Measurements from ENCODE around the gene SRD5A1. TPM values are rescaled to one million over a fixed set of nuclear protein-coding genes. Genes with fewer than 3 reads are reported as not detected.

Gene SRD5A1, protein sequence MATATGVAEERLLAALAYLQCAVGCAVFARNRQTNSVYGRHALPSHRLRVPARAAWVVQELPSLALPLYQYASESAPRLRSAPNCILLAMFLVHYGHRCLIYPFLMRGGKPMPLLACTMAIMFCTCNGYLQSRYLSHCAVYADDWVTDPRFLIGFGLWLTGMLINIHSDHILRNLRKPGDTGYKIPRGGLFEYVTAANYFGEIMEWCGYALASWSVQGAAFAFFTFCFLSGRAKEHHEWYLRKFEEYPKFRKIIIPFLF
- 18.7 and 20.4 TPM in 2 replicates for total RNA-seq
- 15.3 TPM for polyA plus RNA-seq (2012)

DNA sequence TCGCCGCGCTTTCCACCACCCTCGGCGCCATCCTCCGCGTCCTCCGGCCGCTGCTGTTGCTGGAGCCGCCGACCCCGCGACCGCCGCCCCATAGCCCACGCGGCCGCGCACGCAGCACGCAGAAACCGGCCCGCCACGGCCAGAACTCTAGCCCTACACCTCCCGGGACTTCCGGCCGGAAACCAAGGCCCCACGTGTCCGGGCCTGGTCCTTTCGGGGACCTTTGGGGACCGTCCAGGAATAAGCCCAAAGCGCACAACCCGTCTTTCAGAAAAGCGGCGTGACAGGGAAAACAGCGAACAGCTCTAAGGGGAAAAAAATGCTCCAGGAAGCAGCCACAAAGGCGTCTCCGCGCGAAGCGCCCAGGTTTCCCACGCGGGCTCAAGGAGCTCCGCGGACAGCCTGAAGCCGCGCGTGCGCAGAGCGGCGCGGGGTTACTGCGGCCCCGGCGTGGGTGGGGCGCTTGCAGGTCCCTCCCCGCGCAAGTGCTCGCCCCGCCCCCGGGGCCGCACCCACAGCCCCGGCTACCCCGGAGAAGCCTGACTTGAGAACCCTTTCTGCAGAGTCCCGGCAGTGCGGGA lies at the start of gene SRD5A1, which contains the start of gene NSUN2:
TSS of gene SRD5A1 (plus strand) at position 553 of the 581 bp plus-strand sequence. CDS start 137 bp downstream, outside the sequence.
TSS of gene NSUN2 (minus strand) at position 157 of the 581 bp plus-strand sequence. CDS start at position 92, 65 bp downstream.
- DNase-seq (ENCODE audit: low read depth), result peak; percentile 92

DNA sequence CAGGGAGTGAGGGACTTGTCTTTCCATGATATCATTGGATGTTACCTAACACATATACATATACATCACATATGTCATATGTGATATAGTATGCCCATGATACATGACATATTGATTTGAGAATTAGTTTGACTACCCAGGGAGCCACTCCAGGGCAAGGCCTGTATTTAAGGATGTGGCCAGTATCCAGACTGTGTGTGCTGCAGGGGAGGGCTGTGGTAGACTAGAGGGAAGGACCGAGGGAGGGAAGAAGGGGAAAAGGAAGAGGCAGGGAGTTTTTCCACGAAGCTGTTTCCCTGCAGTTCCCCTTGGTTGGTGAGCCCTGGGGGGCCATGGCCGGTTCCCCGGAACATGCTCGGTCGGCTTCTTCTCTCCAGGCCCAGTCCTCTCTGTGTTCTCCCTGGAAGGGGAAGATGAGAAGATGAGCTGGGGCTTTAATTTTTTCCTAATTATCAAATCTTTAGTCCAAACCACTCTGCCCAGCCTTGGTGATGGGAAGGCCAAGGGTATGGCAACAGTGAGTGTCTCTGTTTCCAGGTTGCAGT lies 49.1 kb upstream of the SRD5A1 start:
- no peak for DNase-seq (ENCODE audit: low read depth)

DNA sequence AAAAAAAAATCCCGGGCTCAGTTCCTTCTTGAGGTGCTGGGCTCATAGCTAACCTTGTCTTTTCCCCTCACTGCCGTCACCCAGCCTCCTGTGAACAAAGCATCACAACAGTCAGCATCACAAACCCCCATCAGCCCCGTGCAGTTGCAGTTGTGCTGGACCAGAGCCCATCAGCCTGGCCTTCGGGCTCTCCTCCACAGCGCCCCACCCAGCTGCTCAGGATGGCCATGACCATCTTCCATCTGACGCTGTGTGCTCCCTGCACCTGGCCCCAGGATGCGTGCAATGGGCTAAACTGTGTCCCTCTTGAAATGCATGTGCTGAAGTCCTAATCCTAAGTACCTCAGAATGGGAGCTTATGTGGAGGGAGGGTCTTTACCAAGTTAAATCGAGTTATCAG lies 48.5 kb upstream of the SRD5A1 start:
- no peak for DNase-seq (ENCODE audit: low read depth)

DNA sequence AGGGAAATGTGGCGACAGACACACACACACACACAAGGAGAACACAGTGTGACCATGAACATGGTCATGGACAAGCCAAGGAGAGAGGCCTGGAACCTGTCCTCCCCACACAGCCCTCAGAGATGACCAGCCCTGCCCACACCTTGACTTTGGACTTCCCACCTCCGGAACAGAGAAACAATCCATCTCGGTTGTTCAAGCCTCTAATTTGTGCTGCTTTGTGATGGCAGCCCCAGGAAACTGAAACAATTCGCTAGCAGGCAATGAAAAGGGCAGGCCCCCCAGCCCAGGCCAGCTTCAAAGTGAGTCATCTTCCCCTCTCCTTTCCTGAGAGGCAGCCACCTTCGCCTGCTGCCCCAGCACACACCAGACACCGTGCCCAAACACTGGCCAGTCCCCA lies 48.1 kb upstream of the SRD5A1 start:
- no peak for DNase-seq (ENCODE audit: low read depth)

DNA sequence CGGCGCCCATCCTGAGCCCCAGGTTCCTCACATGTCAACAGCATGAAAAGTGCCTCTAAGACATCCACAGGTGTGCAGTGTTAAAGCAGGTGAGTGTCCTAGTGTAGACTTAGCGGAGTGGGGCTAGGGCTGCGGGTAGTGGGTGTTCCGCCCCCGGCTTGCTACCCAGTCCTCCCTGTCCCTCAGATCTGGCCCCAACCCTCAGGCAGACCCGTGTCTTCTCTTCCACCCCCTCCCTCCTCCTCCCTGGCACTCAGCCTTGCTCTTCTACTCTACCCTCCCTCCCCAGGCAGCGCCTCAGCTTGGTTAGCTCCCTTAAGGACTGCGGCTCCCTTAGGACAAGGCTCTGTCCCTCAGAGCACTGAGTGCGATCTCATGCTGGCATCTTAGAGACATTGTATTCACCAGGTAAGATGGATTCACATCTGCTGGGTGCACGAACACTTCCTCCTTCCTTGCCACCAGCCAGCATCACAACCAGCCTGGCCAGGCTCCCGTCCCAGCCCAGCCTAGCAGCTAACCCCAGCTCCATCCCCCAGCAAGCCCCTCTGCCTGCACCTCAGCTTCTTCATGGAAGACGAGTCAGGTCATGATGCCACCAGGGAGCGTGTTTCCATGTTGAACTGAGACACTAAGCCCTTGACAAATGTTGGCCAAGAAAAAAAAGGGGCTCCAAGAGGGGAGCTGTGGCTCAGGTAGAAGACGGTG lies 47.1 kb upstream of the SRD5A1 start:
- DNase-seq (ENCODE audit: low read depth), result no peak

DNA sequence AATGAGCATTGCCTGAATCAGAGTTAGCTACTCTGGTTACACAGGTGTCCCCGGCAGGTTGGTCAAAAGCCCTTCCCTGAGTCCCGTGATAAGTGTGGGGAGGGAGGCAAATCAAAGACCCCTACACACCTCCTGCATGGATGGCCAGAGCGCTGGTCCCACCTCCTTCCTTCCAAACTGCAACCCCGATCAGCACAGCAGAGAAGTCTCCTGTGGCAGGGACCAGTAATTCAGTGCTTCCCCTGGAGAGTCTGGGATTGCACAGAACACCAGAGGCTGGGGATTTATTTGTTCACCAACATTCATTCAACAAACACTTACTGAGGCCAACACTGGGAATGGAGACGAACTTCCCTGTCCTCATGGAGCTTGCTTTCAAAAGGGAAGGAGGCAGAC lies 46.6 kb upstream of the SRD5A1 start:
- no peak for DNase-seq (ENCODE audit: low read depth)

DNA sequence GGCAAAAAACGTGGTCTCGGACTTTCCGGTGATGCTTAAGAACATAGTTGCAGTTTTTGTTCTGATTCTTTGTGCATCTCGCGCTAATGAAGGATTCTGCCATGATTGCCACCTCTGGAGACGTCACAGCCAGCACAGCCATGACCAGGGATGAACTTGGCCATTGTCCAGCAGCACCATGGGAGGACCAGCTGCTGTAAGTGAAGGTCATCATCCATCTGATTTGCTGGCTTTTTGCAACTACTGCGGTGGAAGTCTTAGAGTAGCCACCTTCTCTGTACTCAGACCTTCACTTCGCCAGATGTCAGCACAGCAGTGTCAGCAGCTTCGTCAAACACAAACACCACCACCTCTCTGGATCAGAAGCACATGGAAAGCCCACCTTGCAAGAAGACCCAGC lies 46.1 kb upstream of the SRD5A1 start:
- no peak for DNase-seq (ENCODE audit: low read depth)

DNA sequence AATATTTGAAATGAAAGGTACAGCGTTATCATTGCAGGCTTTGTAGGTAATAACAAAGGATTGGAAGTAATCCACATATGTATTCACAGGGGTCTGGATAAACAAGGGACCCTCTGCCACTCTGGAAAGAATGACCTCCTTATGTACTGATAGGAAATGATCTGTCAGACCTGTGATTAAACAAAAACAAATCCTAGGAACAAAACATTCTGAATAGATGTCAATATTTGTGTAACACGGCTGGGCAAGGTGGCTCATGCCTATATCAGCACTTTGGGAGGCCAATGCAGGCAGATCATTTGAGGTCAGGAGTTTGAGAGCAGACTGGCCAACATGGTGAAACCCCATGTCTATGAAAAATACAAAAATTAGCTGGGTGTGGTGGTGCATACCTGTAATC lies 42.7 kb upstream of the SRD5A1 start:
- no peak for DNase-seq (ENCODE audit: low read depth)

DNA sequence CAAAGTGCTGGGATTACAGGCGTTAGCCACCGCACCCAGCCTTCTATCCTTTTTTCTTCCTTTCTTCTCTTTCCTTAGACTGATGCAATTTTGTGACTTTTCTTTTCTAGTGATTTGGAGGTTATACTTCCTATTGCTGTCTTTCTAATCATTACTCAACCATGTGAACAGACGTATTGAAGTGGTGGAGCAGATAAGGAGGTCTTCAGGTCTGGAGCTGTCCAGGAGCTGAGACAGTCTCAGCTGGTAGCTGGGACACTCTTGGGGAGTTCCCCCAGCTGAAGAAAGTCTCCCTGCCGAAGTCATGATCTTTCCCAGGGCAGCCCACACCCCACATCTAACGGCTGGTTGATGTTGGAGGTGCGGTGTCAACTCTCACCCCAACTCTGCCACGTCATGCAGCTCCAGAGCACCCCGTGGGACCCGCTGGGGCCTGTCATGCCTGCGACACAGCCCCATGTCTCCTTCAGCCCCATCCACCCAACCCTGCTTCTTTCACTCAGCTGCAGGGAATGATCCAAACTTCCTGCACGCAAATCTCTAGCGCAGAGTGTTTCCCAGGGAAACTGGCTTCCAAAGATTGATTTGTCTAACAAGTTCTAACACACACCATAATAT lies 41.5 kb upstream of the SRD5A1 start:
- no peak for DNase-seq (ENCODE audit: low read depth)

DNA sequence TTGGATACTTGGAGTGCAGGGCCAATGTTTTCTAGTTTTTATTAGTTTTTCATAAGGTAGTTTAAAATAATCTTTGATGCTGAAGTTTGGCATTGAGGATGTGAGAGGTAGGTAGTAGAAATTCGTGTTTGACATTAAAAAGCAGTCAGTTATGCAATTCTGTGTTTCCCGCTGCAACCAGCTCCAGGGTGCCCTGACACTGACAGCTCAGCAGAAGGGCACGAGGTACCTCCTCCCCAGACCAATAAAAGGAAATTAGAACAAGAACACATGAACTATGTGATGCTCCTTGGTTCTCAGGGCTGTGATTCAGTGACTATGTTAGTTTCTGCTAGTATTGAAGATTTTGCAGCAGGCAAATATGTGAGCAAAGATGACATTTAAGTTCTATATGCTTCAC lies 40.6 kb upstream of the SRD5A1 start:
- DNase-seq (ENCODE audit: low read depth), result no peak

DNA sequence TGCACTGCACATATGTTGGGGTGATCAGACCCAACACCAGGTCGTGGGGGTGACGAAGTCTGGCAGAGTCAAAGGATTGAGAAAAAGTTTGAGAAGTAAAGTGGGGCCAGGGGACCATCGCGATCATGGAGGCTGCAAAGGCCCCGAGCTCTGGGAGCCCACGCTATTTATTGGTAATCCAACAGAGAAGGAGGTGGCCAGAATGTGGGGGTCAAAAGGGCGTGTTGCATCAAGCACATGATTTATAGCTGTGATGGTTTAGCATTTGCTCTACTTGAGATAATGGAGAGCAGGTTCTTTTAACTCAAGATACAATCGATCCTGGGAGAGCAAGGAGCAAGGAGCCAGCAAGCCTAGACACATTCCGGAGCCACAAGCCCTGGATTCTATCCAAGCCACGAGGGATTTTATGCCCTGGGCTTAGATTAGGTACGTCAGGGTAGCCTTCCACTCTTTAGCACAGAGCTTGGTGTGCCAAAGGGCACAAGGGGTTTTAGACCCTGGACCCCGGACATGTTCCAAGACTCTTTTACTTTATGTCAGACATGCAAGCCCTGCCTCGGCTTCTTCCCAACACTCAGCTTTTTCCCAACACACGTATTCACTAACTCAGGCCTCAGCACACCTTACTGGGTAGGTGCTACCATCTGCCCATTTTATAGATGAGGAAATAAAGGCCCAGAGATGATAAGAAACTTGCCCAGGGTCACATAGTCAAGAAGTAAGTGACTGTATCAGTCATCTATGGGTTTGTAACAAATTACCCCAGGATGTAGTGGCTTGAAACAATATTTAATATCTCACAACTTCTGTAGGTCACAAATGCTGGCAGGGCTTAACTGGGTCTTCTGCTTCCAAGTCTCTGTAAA lies 39.9 kb upstream of the SRD5A1 start:
- no peak for DNase-seq (ENCODE audit: low read depth)

DNA sequence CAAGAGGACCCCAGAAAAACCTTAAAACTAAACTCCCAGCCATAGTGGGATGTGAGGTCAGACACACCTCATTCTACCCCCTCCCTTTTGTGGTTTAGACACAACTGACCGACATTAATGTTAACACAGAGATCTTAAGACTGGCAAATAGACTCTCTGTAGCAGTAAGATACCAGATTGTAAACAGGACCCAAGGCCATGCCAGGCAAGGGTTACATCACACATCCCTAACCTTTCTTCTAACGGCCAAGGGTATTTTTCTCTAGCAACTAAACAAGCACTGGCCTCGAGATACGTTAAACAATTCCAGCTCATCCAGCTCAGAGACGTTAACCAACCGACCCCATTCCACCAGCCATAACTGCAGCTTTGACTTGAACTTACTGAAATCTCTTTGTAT lies 39.2 kb upstream of the SRD5A1 start:
- DNase-seq (ENCODE audit: low read depth), result no peak

DNA sequence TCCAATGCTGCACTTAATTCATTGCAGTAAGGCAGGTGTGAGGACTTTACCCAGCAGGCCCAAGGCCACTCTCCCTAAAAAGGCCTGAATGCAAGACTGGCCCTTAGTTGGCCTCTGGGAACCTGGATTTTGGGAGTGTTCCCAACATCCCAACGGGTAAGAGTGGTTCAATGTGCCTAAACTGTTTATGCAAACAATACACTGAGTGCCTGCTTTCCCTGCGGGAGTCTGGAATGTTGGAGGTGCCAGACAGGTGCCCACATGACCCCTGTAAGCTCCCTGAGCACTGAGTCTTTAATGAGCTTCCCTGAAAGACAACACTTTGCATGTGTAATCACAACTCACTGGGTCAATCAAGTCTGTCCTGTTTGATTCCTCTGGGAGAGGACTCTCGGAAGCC lies 37.8 kb upstream of the SRD5A1 start:
- no peak for DNase-seq (ENCODE audit: low read depth)

DNA sequence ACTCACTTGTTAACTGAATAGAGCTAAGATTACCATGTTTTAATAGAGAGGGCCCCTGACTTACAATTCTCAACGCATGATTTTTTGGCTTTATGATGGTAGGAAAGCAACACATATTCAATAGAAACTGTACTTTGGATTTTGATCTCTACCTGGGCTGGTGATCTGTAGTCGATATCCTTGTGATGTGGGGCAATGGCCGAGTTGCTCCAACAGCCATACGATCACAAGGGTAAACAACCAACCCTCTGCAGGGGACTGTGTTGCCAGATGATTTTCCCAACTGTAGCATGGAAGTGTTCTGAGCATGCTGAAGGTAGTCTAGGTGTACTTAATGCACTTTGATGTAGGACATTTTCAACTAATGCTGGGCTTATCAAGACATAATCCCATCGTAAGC lies 36.9 kb upstream of the SRD5A1 start:
- DNase-seq (ENCODE audit: low read depth), result no peak

DNA sequence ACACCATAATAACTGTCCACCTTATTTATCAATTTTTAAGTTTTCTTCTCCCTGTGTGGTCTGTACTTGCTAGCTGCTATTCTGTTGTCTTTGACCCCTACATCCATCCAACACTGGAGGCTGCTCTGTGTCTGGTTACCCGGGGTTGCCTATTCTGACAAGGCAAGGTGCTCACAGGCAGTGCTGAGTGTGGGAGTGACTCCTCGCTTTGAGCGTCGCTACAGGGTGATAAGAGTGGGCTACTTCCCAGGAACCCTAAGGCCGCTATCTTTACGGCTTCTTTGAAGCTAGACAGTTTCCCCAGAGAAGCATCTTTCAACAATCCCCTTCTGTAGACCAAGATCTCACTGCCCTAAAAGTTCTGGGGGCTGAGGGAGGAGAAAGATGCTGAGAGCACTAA lies 35.7 kb upstream of the SRD5A1 start:
- DNase-seq (ENCODE audit: low read depth), result no peak

DNA sequence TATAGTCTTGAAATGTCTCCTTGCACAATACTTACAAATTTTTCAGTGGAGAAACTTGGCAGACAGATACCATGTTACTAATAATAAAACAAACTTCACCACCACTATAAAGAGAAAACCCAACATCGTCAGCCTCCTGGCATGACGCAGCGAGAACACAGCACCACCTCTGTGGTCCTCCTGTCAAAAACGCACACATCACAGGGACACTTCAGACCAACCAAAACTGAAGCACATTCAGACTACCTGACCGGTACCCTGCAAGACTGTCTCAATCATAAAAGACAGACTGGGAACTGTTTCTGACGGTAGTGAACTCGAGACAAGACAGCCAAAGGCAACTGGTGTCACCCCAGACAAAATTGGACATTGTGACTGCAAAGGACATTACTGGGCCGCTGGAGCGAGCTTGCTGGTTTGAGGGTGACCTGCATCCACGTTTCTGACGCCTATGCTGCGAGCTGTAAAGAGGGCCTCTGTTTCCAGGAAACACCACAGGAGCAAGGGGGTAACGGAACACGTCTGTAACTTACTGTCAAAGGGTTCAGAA lies 34.8 kb upstream of the SRD5A1 start:
- no peak for DNase-seq (ENCODE audit: low read depth)

DNA sequence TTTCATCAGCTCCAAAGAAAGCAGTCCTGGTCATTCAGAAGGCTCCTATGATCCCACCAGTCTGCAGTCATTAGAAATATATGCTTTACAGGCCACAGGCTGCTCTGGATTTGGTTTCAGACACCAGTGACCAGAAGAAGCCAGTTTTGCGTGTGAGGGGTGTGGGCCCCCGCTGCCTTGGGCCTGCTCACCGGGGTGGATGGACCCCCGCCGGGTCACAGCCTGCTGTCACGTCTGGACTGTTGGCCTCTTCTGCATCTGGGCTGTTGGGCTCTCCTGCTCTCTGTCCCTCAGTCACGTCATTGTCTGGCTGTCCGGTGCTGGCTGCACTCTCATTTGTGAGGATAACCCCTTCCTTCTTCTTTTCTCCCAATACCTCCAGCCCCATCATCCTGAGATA lies 33.5 kb upstream of the SRD5A1 start:
- DNase-seq (ENCODE audit: low read depth), result no peak

DNA sequence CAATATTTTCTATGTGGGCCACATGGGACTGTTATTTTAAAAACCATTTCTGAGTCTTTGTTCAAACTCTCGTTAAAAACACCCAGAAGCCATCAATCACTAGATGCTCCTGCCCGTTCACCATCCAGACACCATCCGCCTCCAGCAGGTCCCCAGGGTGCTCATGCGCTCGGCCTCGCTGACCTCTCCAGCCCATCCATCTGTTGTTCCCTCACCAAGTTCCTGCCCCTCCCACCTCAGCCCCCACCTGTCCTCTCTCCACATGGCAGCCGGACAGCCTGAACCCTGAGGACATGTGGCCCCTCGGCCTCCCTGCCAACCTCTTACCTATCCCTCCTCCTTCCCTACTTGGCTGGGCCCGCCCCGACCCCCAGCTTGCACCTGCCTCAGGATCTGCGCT lies 32.0 kb upstream of the SRD5A1 start:
- no peak for DNase-seq (ENCODE audit: low read depth)

DNA sequence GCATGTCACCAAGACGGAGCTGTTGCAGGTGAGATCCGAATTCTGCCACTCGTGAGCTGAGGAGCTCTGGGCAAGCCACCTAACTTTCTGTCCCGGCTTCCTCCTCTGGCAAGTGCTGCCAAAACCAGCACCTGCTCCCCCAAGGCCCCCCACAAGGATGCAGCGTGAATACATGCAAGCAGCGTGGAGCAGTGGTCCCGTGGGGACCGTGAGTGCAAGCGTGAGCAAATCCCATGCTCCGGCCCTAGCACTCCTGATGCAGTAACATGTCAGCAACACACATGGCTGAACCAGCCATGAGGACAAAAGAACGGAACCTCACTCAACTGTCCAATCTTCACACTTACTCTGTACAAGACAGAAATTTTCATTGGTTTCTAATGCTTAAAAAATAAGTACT lies 31.4 kb upstream of the SRD5A1 start:
- no peak for DNase-seq (ENCODE audit: low read depth)

DNA sequence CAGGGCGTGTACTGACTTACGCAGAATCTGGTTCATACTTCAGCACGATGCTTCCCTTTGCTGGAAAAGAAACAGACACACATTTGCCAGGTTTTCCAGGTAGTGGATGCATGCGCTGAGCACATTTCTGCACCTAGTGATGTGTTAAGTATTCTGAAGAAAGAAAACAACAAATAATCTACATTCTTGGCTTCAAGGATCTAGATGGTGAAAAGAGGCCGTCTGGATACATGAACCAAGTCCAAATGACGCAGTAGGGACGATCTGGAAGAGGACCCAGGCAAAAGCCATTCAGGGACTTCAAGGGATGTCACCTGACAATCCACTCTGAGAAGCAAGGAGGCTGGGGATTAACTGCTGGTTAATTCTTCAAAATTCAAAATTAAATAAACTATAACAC lies 30.8 kb upstream of the SRD5A1 start:
- no peak for DNase-seq (ENCODE audit: low read depth)

DNA sequence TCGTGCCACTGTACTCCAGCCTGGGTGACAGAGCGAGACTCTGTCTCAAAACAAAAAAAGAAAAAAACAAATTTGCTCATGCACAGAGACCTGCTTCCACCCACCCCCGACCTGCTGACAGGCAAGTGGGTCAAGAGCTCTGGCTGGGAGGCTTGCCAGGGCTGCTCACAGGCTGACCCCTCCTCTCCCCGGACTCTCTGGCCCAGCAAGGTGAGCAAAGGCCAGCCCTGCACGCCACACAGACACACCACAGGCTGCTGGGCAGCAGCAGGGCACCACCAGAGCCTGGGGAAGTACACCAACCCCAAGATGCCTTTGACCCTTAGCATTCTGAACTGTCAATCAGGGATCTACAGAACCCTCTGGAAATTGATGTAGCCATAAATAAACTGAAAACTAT lies 29.6 kb upstream of the SRD5A1 start:
- no peak for DNase-seq (ENCODE audit: low read depth)
